ENCODE data around the gene RMDN3. TPM values are rescaled to one million over a fixed set of nuclear protein-coding genes. Genes with fewer than 3 reads are reported as not detected.

Gene RMDN3
- total RNA-seq, 1 donor from 2014 or later, result 19.6 TPM

GRCh38 chr15:40696228-40696627 is 58.8 kb downstream of the RMDN3 start:
- no peak overlapping the region for H3K27ac ChIP-seq

GRCh38 chr15:40695469-40695890 is 59.6 kb downstream of the RMDN3 start:
- DNase-seq (ENCODE audit: extremely low spot score in 2 of 2), result no peak
- peaks cover 19% of the 10 kb centered on the region for H3K4me1 ChIP-seq
- H3K27ac ChIP-seq, result peak overlapping the region; percentile 98
- no peaks in the 10 kb centered on the region for H3K27me3 ChIP-seq
- H3K4me3 ChIP-seq, result peak overlapping the region; percentile 73 to 80
- no peaks in the 10 kb centered on the region for H3K9me3 ChIP-seq
- H3K36me3 ChIP-seq, result peaks cover 0 to 8% of the 10 kb centered on the region in 2 donors
- intact Hi-C loops (cut with DNase I), result loop anchor here (10.0 kb wide), 1 partner anchor 59 kb away; the partner anchor contains the start of gene RMDN3
- TF ChIP-seq POLR2A (IDR thresholded peaks at IDR 0.05) (no peak), CTCF (IDR thresholded peaks at IDR 0.05) (no peak), POLR2AphosphoS5 (IDR thresholded peaks at IDR 0.05; ENCODE audit: insufficient read depth in 1 of 2, low read depth in 1 of 2) (no peak)

More at GRCh38 chr15:40696228-40696627, 58.8 kb downstream of the RMDN3 start:
- Histone ChIP-seq H3K27me3 (no peaks in the 10 kb centered on the region), H3K4me3 (no peak overlapping the region), H3K9me3 (no peaks in the 10 kb centered on the region), H3K36me3 (peaks cover 0 to 8% of the 10 kb centered on the region in 2 donors), H3K4me1 (peaks cover 19% of the 10 kb centered on the region)
- intact Hi-C loops (cut with DNase I), result loop anchor here (10.0 kb wide), 1 partner anchor 59 kb away; the partner anchor contains the start of gene RMDN3
- DNase-seq (ENCODE audit: extremely low spot score in 2 of 2), result no peak
- TF ChIP-seq CTCF (IDR thresholded peaks at IDR 0.05) (no peak), POLR2A (IDR thresholded peaks at IDR 0.05) (no peak), POLR2AphosphoS5 (IDR thresholded peaks at IDR 0.05; ENCODE audit: insufficient read depth in 1 of 2, low read depth in 1 of 2) (no peak)

GRCh38 chr15:40694688-40695468 is 60.2 kb downstream of the RMDN3 start, which contains the start of gene RAD51:
RAD51 (plus strand) TSS chr15:40695174; CDS start chr15:40698759, 3,585 bp downstream.
- TF ChIP-seq POLR2AphosphoS5 (IDR thresholded peaks at IDR 0.05; ENCODE audit: insufficient read depth in 1 of 2, low read depth in 1 of 2) (peak; percentile 69 to 95), CTCF (IDR thresholded peaks at IDR 0.05) (no peak), POLR2A (IDR thresholded peaks at IDR 0.05) (peak in 1 of 2 donors; percentile 9)
- Histone ChIP-seq H3K36me3 (peaks cover 0 to 8% of the 10 kb centered on the region in 2 donors), H3K27me3 (no peaks in the 10 kb centered on the region), H3K27ac (peak within 1 kb of the TSS; percentile 98), H3K9me3 (no peaks in the 10 kb centered on the region), H3K4me3 (peak within 1 kb of the TSS; percentile 73 to 80), H3K4me1 (peaks cover 19% of the 10 kb centered on the region)
- peak in 1 of 2 donors; percentile 90 for DNase-seq (ENCODE audit: extremely low spot score in 2 of 2)
- intact Hi-C loops (cut with DNase I), result loop anchor here (10.0 kb wide), 1 partner anchor 60 kb away; the partner anchor contains the start of gene RMDN3

- Histone ChIP-seq H3K4me3 (peak overlapping the region; percentile 73 to 80), H3K9me3 (no peaks in the 10 kb centered on the region), H3K27me3 (no peaks in the 10 kb centered on the region), H3K4me1 (peaks cover 19% of the 10 kb centered on the region), H3K36me3 (peaks cover 0 to 8% of the 10 kb centered on the region in 2 donors), H3K27ac (peak overlapping the region; percentile 98)
- TF ChIP-seq CTCF (IDR thresholded peaks at IDR 0.05) (no peak), POLR2AphosphoS5 (IDR thresholded peaks at IDR 0.05; ENCODE audit: insufficient read depth in 1 of 2, low read depth in 1 of 2) (no peak), POLR2A (IDR thresholded peaks at IDR 0.05) (no peak)
- no peak for DNase-seq (ENCODE audit: extremely low spot score in 2 of 2)
- intact Hi-C loops (cut with DNase I), result loop anchor here (10.0 kb wide), 1 partner anchor 61 kb away; the partner anchor contains the start of gene RMDN3
Observed at GRCh38 chr15:40693904-40694687, 61.0 kb downstream of the RMDN3 start.

Data from vagina (tissue), 2 donors.